H9 (cell line): ENCODE data around the gene ME3. TPM values are rescaled to one million over a fixed set of nuclear protein-coding genes. Genes with fewer than 3 reads are reported as not detected.

Experiments
- DNase-seq: peaks from one replicate; pipeline ENCODE4 v3.0.0-alpha.2; 2017
- H2AFZ ChIP-seq: one replicate; pipeline ENCODE4 v1.6.1; 2013; ENCODE audit warnings: mild to moderate bottlenecking, low read length, control low read depth, moderate library complexity
- H2AK5ac ChIP-seq: 2 replicates; pipeline ENCODE4 v1.6.1; 2013; ENCODE audit warnings: low read length, control low read depth, mixed read lengths; ENCODE audit not compliant: insufficient read length
- H2BK120ac ChIP-seq: one replicate; pipeline ENCODE4 v1.6.1; 2013; ENCODE audit warnings: low read depth, mild to moderate bottlenecking, low read length, control low read depth, inconsistent platforms; ENCODE audit not compliant: poor library complexity, severe bottlenecking
- H2BK12ac ChIP-seq: 2 replicates; pipeline ENCODE4 v1.6.1; 2013; ENCODE audit warnings: low read length, control low read depth, mixed read lengths, low read depth; ENCODE audit not compliant: insufficient read length
- H2BK15ac ChIP-seq: 2 replicates; pipeline ENCODE4 v1.6.1; 2013; ENCODE audit warnings: low read depth, low read length, control low read depth
- H2BK20ac ChIP-seq: one replicate; pipeline ENCODE4 v1.6.1; 2013; ENCODE audit warnings: low read depth, mild to moderate bottlenecking, low read length, control low read depth, inconsistent platforms; ENCODE audit not compliant: poor library complexity, severe bottlenecking
- H2BK5ac ChIP-seq: 2 replicates; pipeline ENCODE4 v1.6.1; 2013; ENCODE audit warnings: low read length, control low read depth, mixed read lengths; ENCODE audit not compliant: insufficient read length
- H3K14ac ChIP-seq: 2 replicates; pipeline ENCODE4 v1.6.1; 2013; ENCODE audit warnings: low read length, control low read depth; ENCODE audit not compliant: insufficient read depth
- H3K18ac ChIP-seq: 2 replicates; pipeline ENCODE4 v1.6.1; 2013; ENCODE audit warnings: low read depth, mild to moderate bottlenecking, mixed read lengths, low read length, control low read depth; ENCODE audit not compliant: insufficient read length
- H3K23ac ChIP-seq: 2 replicates; pipeline ENCODE4 v1.6.1; 2013; ENCODE audit warnings: low read length, control low read depth, mixed read lengths, low read depth; ENCODE audit not compliant: insufficient read length
- H3K23me2 ChIP-seq: 2 replicates; pipeline ENCODE4 v1.6.1; 2013; ENCODE audit warnings: low read depth, mild to moderate bottlenecking, mixed read lengths, low read length, control low read depth; ENCODE audit not compliant: insufficient read length, poor library complexity, severe bottlenecking
- H3K27ac ChIP-seq: 2 replicates; pipeline ENCODE4 v1.5.1; 2013; ENCODE audit warnings: low read length, control low read depth, mixed read lengths, low read depth; ENCODE audit not compliant: insufficient read length
- H3K27me3 ChIP-seq: 2 replicates; pipeline ENCODE4 v1.6.1; 2013; ENCODE audit warnings: low read length, control low read depth, inconsistent platforms; ENCODE audit not compliant: insufficient read depth
- H3K4ac ChIP-seq: 2 replicates; pipeline ENCODE4 v1.6.1; 2013; ENCODE audit warnings: low read depth, mild to moderate bottlenecking, control low read depth, inconsistent platforms, low read length, moderate library complexity
- H3K4me1 ChIP-seq: 2 replicates; pipeline ENCODE4 v1.6.1; 2013; ENCODE audit warnings: low read length, control low read depth, inconsistent platforms; ENCODE audit not compliant: insufficient read depth
- H3K4me2 ChIP-seq: 2 replicates; pipeline ENCODE4 v1.6.1; 2013; ENCODE audit warnings: low read length, control low read depth, mixed read lengths; ENCODE audit not compliant: insufficient read length, insufficient read depth
- H3K56ac ChIP-seq: 2 replicates; pipeline ENCODE4 v1.6.1; 2013; ENCODE audit warnings: low read depth, mild to moderate bottlenecking, mixed read lengths, low read length, control low read depth; ENCODE audit not compliant: insufficient read length
- H3K79me1 ChIP-seq: 2 replicates; pipeline ENCODE4 v1.6.1; 2013; ENCODE audit warnings: low read depth, mild to moderate bottlenecking, moderate library complexity, low read length, control low read depth, inconsistent platforms; ENCODE audit not compliant: insufficient read depth, poor library complexity, severe bottlenecking
- H3K79me2 ChIP-seq: 2 replicates; pipeline ENCODE4 v1.6.1; 2013; ENCODE audit warnings: low read length, control low read depth, inconsistent platforms; ENCODE audit not compliant: insufficient read depth
- H3K9ac ChIP-seq: 2 replicates; pipeline ENCODE4 v1.6.1; 2013; ENCODE audit warnings: low read length, control low read depth, mixed read lengths; ENCODE audit not compliant: insufficient read length; ENCODE audit errors: extremely low read depth
- H3K9me3 ChIP-seq: one replicate; pipeline ENCODE4 v1.6.1; 2013; ENCODE audit warnings: low read depth, low read length, inconsistent platforms; ENCODE audit not compliant: control insufficient read depth
- H3T11ph ChIP-seq: one replicate; pipeline ENCODE4 v1.6.1; 2013; ENCODE audit warnings: mild to moderate bottlenecking, low read length, control low read depth, inconsistent platforms
- H4K20me1 ChIP-seq: one replicate; pipeline ENCODE4 v1.6.1; 2013; ENCODE audit not compliant: control insufficient read depth, insufficient read length, insufficient read depth
- H4K5ac ChIP-seq: 2 replicates; pipeline ENCODE4 v1.6.1; 2013; ENCODE audit warnings: low read depth, mild to moderate bottlenecking, mixed read lengths, low read length, control low read depth; ENCODE audit not compliant: insufficient read length
- H4K8ac ChIP-seq: replicated peaks from 2 replicates; pipeline ENCODE4 v1.6.1; 2013; ENCODE audit warnings: low read length, control low read depth, mixed read lengths, low read depth; ENCODE audit not compliant: insufficient read length
- H4K91ac ChIP-seq: 2 replicates; pipeline ENCODE4 v1.6.1; 2013; ENCODE audit warnings: low read depth, mild to moderate bottlenecking, moderate library complexity, mixed read lengths, low read length, control low read depth; ENCODE audit not compliant: insufficient read length
- H3K27ac Mint-ChIP-seq, 3 experiments: 2 replicates in 2 of 3; 3 replicates in 1 of 3; pipeline ENCODE4 v1.8.0; 2020 to 2021; ENCODE audit warnings: mixed read lengths in 3 of 3, mild to moderate bottlenecking in 1 of 3, moderate library complexity in 1 of 3
- H3K27me3 Mint-ChIP-seq: 2 replicates; pipeline ENCODE4 v1.8.0; 2021; ENCODE audit warnings: low read depth, mild to moderate bottlenecking, moderate library complexity, mixed read lengths
- H3K36me3 Mint-ChIP-seq, 3 experiments: 2 replicates in 2 of 3; 3 replicates in 1 of 3; pipeline ENCODE4 v1.8.0; 2020 to 2021; ENCODE audit warnings: low read depth in 3 of 3, mixed read lengths in 3 of 3; ENCODE audit not compliant: insufficient read depth in 1 of 3
- H3K4me1 Mint-ChIP-seq, 2 experiments: 2 replicates each; pipeline ENCODE4 v1.8.0; 2020; ENCODE audit warnings: mixed read lengths in 2 of 2
- H3K4me3 Mint-ChIP-seq, 2 experiments: 2 replicates in 1 of 2; 3 replicates in 1 of 2; pipeline ENCODE4 v1.8.0; 2020 to 2021; ENCODE audit warnings: mild to moderate bottlenecking in 2 of 2, mixed read lengths in 2 of 2, moderate library complexity in 1 of 2
- H3K9me3 Mint-ChIP-seq, 2 experiments: 2 replicates in 1 of 2; 3 replicates in 1 of 2; pipeline ENCODE4 v1.8.0; 2020; ENCODE audit warnings: mild to moderate bottlenecking in 2 of 2, mixed read lengths in 2 of 2, moderate library complexity in 1 of 2
- CTCF ChIP-seq: fragments of 200-600 bp; sonication (generic); conservative IDR thresholded peaks from 3 replicates; pipeline ENCODE4 v1.8.0; 2021; ENCODE audit warnings: antibody characterized with exemption, mild to moderate bottlenecking
- WGBS: extraction: QIAGEN DNeasy Blood & Tissue Kit; methylation state at CpG from one replicate; pipeline ENCODE4 v1.1.7; 2013; ENCODE audit warnings: missing lambda C conversion rate, low lambda C conversion rate, mixed read lengths; ENCODE audit not compliant: insufficient read length; ENCODE audit errors: extremely low coverage; 5-methylcytosine and 5-hydroxymethylcytosine counted together
- total RNA-seq: library from RNA; stranded (reverse); gene quantifications from 2 replicates; pipeline ENCODE4 v1.2.1, GENCODE V29; 2021

The ME3 gene
- total RNA-seq, 1 experiment from 2014 or later, result 2.8 TPM

- H3K4me1 ChIP-seq, result no peaks in the 10 kb centered on the region
- H3K9me3 Mint-ChIP-seq, result no peaks in the 10 kb centered on the region
Measured at GRCh38 chr11:86489442-86489841, 183.0 kb downstream of the ME3 start.

More at GRCh38 chr11:86489442-86489841, 183.0 kb downstream of the ME3 start:
- no peak overlapping the region for H3K27ac ChIP-seq
- H4K91ac ChIP-seq, result no peak overlapping the region
- H3K23me2 ChIP-seq, result no peaks in the 10 kb centered on the region
- no peak overlapping the region for H4K5ac ChIP-seq
- WGBS, result no CpG with 5 or more reads among the region's 3 CpGs
- DNase-seq, result no peak
- no peak overlapping the region for H2BK120ac ChIP-seq
- no peak overlapping the region for H2BK12ac ChIP-seq
- H2AK5ac ChIP-seq, result no peak overlapping the region
- no peaks in the 10 kb centered on the region for H3K79me1 ChIP-seq
- H4K8ac ChIP-seq, result no peak overlapping the region
- H3K79me2 ChIP-seq, result no peaks in the 10 kb centered on the region
- Mint-ChIP-seq H3K4me3 (no peak overlapping the region), H3K36me3 (no peaks in the 10 kb centered on the region), H3K27ac (no peak overlapping the region), H3K27me3 (no peaks in the 10 kb centered on the region; the same call in 1 of the 2 replicates), H3K4me1 (no peaks in the 10 kb centered on the region)
- H2BK15ac ChIP-seq, result no peak overlapping the region
- H3K56ac ChIP-seq, result no peak overlapping the region
- no peaks in the 10 kb centered on the region for H4K20me1 ChIP-seq
- no peak overlapping the region for H3K9ac ChIP-seq
- no peak overlapping the region for H2AFZ ChIP-seq
- H2BK5ac ChIP-seq, result no peak overlapping the region
- no peaks in the 10 kb centered on the region for H3K9me3 ChIP-seq
- H3K14ac ChIP-seq, result no peak overlapping the region
- H3K18ac ChIP-seq, result no peak overlapping the region
- no peak overlapping the region for H2BK20ac ChIP-seq
- no peak overlapping the region for H3T11ph ChIP-seq
- H3K4me2 ChIP-seq, result no peak overlapping the region
- TF ChIP-seq CTCF, result no peak
- H3K23ac ChIP-seq, result no peak overlapping the region
- no peak overlapping the region for H3K4ac ChIP-seq
- no peaks in the 10 kb centered on the region for H3K27me3 ChIP-seq
